GM19468 (cell line): ENCODE results near the gene NPEPL1.
"Not testable (repeated sequence)": the region's sequence is repeated elsewhere in the genome, so short reads cannot be mapped to it uniquely, and the experiment has no call there.

Experiments
- ATAC-seq: cut with Tn5 transposase; IDR thresholded peaks from one replicate; pipeline ENCODE4 v1.9.1; 2021; ENCODE audit warnings: mild to moderate bottlenecking, moderate library complexity, moderate number of reproducible peaks; ENCODE audit not compliant: unreplicated experiment; ENCODE audit errors: extremely low read depth

NPEPL1 gene

DNA sequence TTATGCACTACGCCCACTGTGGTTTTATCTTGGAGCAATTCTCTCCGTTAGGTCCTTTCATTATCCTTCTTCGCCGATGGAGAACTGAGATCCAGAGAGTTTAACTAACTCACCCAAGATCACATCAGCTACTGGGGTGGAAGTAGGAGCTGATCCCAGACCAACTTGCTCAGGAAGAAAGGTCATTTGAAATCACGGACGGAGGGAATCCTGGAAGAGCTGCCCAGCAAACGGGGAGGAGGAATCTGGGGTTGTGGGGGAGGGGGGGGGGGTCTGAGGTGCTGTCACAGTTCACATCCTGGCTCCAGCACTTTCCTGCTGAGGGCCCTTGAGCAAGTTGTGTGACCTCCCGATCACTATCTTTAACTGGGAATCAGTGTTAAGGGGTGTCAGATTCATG, 62.0 kb downstream of the NPEPL1 start:
- ATAC-seq, result no peak

DNA sequence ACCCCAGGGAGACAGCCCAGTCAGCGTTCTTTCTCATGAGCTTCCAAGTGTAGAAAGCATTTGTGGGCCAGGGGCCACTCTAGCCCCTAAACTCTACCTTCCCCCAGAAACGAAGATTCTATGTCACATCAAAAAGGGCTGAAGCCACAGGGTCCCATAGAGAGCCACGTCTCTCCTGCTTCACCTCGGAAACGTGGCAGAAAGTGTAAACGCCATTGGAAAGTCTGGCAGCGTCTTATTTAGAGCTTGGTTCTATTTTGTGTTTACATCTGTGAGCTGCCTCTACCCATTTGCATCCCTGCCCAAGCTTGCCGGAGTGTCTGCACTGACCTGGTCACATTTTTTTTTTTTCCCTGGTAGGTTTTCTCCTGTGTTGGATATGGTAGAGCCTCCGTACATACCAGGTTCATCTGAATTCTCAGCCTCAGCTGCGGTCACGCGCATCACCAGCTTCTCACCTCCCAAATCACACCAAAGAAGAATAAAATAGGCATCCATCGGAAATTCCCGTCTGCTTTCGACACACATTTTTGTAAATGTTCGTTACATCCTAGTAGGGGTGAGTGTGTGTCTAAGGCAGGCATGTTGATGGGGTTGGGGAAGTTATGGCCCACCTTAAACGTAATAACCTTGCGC, 62.6 kb downstream of the NPEPL1 start:
- no peak for ATAC-seq

DNA sequence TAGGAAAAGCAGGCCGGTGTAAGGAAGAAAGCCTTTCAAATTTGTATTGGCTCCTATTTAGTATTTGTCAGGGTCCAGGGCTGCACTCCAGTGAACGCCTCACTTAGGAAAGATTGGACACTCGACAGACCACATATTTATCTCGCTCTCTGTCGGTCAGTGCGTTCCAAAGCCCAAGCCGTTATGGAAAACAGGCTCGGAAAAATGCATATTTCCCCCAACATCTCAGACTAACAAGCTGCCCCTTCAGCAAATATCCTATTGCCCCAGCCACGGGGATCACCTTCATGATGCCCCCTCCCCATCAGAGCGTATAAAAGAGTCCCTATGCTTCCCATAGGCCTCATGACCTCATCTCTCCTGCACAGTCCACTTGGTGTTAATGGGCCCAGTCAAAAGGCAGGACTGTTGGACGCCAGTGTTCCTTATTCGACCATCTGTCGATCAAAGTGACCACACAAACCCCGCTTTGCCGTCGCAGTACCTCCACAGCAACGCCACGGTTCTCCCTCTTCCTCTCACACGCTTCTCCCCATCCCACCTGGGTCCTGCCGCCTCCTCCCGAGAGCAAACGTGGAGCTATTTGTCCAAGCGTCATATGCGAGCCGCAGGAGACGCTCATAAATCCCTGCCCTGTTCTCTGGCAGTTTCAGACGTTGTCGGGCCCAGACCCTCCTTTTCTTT, 63.3 kb downstream of the NPEPL1 start:
- ATAC-seq, result no peak

DNA sequence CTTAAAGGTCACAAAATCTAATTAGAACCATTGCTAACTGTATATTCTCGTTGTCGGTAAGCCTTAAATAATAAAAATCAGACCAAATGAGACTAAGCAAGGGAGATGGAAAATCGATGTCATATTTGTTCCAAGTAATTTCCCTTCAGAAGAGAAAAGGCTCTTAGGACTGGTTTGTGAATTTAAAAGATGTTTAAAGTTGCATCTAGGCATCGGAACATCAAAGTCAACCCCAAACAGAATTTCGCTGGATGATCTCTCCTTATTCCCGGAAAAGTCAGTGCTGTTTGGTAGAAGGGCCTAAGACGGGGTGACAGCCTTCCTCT, 63.8 kb downstream of the NPEPL1 start:
- ATAC-seq, result no peak

DNA sequence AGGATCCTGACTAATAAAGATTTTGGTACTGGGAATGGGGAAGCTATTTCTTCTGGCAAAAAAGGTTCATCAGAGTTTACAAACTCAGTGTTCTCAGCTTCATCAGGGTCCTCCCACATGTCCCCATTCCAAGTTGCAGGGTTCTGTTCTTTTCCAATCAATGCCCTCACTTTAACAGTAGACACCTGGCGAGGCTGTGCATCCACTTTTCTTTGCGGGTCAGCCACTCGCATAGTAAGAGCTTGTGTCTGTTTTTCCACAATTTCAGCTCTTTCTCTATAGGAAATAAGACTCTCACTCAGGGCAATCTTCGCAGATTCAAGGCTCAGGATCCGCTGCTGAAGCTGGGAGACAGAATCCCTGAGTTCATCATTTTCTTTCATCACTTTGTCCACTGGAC, 65.0 kb downstream of the NPEPL1 start:
- not testable (repeated sequence) for ATAC-seq

DNA sequence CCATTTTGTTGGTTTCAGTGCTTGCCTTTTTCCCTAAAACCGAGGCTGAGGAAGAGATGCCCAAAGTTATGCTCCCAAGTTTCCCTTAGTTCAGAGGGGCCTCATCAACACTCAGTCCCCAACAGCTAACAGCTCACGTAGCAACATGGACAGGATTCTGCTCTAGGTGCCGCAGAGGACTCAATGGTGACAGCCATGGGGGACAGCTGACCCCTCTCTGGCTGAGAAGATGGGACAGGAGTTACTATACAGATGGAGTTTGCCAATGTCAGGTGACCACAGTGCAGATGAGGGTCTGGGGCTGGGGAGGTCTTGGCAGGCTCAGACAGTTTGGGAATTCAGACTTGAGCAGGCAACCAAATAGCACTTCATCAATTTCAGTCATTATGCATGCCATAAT, 67.3 kb downstream of the NPEPL1 start:
- no peak for ATAC-seq

DNA sequence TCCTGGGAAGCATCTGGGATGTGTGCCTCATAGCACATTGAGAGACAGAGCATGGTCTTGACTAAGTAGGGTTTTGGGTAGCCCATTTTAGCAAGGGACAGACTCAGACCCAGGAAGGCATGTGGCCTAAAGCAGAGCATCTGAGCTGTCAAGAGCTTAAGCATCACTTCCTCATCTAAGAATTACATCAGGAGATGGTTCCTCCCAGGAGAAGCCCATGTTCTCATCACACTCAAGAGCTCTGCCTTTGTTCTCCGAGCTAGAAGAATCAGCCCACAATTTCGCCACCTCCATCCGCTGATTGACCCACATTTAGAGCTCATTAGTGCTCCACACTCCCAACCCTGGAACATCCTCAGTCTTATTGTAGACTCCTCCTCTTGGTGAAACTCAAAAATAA, 68.3 kb downstream of the NPEPL1 start:
- no peak for ATAC-seq

DNA sequence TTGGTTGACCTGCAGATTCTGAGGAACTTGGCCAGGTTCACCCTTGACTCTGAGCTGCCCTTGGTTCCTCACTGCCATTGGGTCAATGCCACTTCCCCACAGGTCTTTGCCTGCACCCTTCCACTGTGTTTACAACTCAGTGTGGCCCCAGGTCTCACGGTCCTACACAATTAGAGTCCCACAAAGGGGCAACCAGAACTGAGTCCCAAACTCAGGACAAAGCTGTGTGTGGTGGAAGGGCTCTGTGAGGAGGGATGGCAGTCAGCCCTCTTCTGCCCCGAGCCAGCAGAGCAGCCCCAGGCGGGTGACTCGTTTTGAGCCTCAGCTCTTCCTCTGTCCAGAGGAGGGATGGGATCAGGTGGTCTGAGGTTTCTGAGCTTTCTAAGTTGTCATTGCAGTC, 69.5 kb downstream of the NPEPL1 start:
- no peak for ATAC-seq

DNA sequence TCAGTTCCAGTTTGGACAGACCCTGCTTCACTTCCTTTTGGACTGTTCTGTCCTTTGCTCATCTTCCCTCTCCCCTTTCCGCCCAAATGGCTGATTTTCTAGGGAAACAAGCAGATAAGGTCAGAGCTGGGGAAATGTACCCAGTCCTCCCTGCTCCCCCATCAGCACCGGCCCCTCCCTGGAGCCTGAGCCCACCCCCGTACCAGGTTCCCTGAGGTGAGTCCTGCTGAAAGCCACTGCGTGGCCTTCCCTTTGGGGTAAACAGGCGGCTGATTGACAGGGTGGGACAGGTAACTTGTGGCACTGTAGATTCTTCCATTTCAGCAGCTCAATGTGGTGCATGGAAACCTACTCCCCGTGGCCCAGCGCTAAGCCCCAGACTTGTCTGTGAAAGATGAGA, 70.5 kb downstream of the NPEPL1 start:
- no peak for ATAC-seq
